ENCODE data around the gene DIP2C. TPM values are rescaled to one million over a fixed set of nuclear protein-coding genes. Genes with fewer than 3 reads are reported as not detected.

DIP2C gene
- total and polyA plus RNA-seq, 2 donors from 2014 or later: 6.2 to 22.6 TPM

DNA sequence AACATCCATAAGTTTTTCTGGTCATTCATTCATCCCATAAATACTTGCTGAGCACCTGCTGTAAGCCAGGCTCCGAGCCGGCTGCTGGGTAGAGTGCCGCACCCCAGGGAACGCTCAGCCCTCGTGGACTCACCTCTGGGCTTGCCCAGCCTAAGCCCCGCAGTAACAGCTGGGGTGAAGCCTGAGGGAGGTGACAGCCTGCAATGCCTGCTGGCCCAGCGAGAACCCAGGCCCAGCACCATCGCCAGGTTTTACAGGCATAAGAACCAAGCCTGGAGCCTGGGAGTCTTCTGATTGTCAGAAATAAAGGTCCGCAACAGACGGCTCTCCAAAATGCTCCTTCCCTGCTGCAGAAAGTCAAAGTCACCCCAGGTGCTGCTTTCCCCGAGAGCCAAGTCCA, 348.8 kb downstream of the DIP2C start:
- intact Hi-C loops (cut with DNase I): no loop called here
- TF ChIP-seq, protein P1, sequence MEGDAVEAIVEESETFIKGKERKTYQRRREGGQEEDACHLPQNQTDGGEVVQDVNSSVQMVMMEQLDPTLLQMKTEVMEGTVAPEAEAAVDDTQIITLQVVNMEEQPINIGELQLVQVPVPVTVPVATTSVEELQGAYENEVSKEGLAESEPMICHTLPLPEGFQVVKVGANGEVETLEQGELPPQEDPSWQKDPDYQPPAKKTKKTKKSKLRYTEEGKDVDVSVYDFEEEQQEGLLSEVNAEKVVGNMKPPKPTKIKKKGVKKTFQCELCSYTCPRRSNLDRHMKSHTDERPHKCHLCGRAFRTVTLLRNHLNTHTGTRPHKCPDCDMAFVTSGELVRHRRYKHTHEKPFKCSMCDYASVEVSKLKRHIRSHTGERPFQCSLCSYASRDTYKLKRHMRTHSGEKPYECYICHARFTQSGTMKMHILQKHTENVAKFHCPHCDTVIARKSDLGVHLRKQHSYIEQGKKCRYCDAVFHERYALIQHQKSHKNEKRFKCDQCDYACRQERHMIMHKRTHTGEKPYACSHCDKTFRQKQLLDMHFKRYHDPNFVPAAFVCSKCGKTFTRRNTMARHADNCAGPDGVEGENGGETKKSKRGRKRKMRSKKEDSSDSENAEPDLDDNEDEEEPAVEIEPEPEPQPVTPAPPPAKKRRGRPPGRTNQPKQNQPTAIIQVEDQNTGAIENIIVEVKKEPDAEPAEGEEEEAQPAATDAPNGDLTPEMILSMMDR (IDR thresholded peaks at IDR 0.05; ENCODE audit: borderline replicate concordance, extremely low read depth, insufficient read depth): no peak

DNA sequence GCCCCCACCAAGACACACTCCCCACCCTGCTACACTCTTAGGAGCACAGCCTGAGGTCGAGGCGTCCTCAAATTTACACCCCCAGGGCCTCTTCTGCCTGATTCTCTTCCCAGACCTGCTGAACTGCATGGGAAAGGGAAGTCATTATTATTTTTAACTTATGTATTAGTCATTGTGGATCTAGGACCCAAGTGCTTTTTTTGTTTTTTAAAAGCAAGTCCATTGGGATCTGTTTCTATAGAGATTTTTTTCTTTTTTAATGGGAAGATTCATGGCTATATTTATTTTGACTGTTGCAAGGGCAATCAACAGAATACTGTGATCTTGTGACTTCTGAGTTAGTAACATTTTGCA, 350.5 kb downstream of the DIP2C start:
- peaks cover 5 to 30% (median 24%) of the 10 kb centered on the region in 3 donors for H3K36me3 ChIP-seq (ENCODE audit: control insufficient read depth in 2 of 3, insufficient read depth in 3 of 3, low read length in 3 of 3)
- no peak for FAIRE-seq
- intact Hi-C loops (cut with DNase I): no loop called here
- H3K27me3 ChIP-seq (ENCODE audit: control insufficient read depth, insufficient read depth, low read length): no peaks in the 10 kb centered on the region
- no peak overlapping the region for H3K4me3 ChIP-seq (ENCODE audit: low read length in 3 of 3)
- peaks cover 0 to 10% (median 0%) of the 10 kb centered on the region in 3 donors for H3K4me1 ChIP-seq (ENCODE audit: control insufficient read depth in 2 of 3, insufficient read depth in 2 of 3, low read depth in 1 of 3, low read length in 3 of 3)
- H3K27ac ChIP-seq (ENCODE audit: low read depth in 2 of 2, low read length in 2 of 2): peak overlapping the region; percentile 64 to 83
- H3K9ac ChIP-seq (ENCODE audit: low read length in 3 of 3): no peak overlapping the region
- TF ChIP-seq, protein P1 (IDR thresholded peaks at IDR 0.05; ENCODE audit: borderline replicate concordance, extremely low read depth, insufficient read depth): no peak
- DNase-seq: no peak
- no peaks in the 10 kb centered on the region for H3K9me3 ChIP-seq (ENCODE audit: control insufficient read depth in 2 of 3, insufficient read depth in 1 of 3, low read length in 3 of 3)

More for the DNA sequence above, 348.8 kb downstream of the DIP2C start:
- Histone ChIP-seq H3K4me1 (ENCODE audit: control insufficient read depth in 2 of 3, insufficient read depth in 2 of 3, low read depth in 1 of 3, low read length in 3 of 3) (peaks cover 0 to 10% (median 0%) of the 10 kb centered on the region in 3 donors), H3K27me3 (ENCODE audit: control insufficient read depth, insufficient read depth, low read length) (no peaks in the 10 kb centered on the region), H3K36me3 (ENCODE audit: control insufficient read depth in 2 of 3, insufficient read depth in 3 of 3, low read length in 3 of 3) (peaks cover 5 to 31% (median 28%) of the 10 kb centered on the region in 3 donors), H3K4me3 (ENCODE audit: low read length in 3 of 3) (no peak overlapping the region), H3K27ac (ENCODE audit: low read depth in 2 of 2, low read length in 2 of 2) (no peak overlapping the region), H3K9ac (ENCODE audit: low read length in 3 of 3) (no peak overlapping the region), H3K9me3 (ENCODE audit: control insufficient read depth in 2 of 3, insufficient read depth in 1 of 3, low read length in 3 of 3) (no peaks in the 10 kb centered on the region)
- no peak for FAIRE-seq
- DNase-seq: no peak

DNA sequence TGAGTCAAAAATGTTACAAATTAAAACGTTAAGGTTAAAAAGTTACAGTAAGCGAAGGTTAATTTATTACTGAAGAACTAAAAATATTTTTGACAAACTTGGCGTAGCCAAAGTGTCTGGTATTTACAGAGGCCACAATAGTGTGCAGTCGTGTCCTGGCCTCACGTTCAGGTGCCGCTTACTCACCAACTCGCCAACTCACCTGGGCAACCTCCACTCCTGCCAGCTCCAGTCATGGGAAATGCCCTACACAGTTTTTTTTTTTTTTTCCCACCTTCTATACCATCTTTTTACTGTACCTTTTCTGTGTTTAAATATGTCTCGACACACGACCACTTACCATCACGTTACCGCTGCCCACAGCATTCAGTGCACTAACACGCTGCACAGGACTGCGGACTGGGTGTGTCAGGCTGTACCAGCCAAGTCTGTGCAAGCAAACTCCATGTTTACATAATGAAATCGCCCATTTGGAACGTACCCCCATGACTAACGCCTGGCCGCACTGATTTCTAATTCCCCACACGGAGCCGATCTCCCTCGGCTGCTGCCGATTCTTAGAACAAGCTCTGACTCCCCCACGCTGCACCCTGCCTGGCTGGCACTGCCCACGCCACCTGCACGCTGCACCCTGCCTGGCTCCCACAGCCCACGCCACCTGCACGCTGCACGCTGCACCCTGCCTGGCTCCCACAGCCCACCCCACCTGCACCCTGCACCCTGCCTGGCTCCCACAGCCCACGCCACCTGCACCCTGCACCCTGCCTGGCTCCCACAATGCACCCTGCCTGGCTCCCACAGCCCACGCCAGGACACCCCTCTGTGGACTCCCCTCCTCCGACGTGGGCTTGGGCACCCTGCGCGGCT, 351.1 kb downstream of the DIP2C start:
- intact Hi-C loops (cut with DNase I): no loop called here
- Histone ChIP-seq H3K4me1 (ENCODE audit: control insufficient read depth in 2 of 3, insufficient read depth in 2 of 3, low read depth in 1 of 3, low read length in 3 of 3) (peaks cover 0 to 10% (median 0%) of the 10 kb centered on the region in 3 donors), H3K9me3 (ENCODE audit: control insufficient read depth in 2 of 3, insufficient read depth in 1 of 3, low read length in 3 of 3) (no peaks in the 10 kb centered on the region), H3K27ac (ENCODE audit: low read depth in 2 of 2, low read length in 2 of 2) (peak overlapping the region; percentile 78 to 83), H3K9ac (ENCODE audit: low read length in 3 of 3) (peak overlapping the region in 1 of 3 donors; percentile 12), H3K36me3 (ENCODE audit: control insufficient read depth in 2 of 3, insufficient read depth in 3 of 3, low read length in 3 of 3) (peaks cover 5 to 30% (median 22%) of the 10 kb centered on the region in 3 donors), H3K4me3 (ENCODE audit: low read length in 3 of 3) (no peak overlapping the region), H3K27me3 (ENCODE audit: control insufficient read depth, insufficient read depth, low read length) (no peaks in the 10 kb centered on the region)
- TF ChIP-seq, protein P1 (IDR thresholded peaks at IDR 0.05; ENCODE audit: borderline replicate concordance, extremely low read depth, insufficient read depth): no peak
- FAIRE-seq (no peak), DNase-seq (peak; percentile 61 to 85 (median 81))

Data from kidney (tissue), 14 donors.